GM19351 (cell line): Measurements from ENCODE around the gene GPR31.

Source experiments
- ATAC-seq: cut with Tn5 transposase; IDR thresholded peaks from one replicate; pipeline ENCODE4 v1.9.1; 2021; ENCODE audit warnings: mild to moderate bottlenecking, moderate library complexity; ENCODE audit not compliant: unreplicated experiment

GPR31 gene

DNA sequence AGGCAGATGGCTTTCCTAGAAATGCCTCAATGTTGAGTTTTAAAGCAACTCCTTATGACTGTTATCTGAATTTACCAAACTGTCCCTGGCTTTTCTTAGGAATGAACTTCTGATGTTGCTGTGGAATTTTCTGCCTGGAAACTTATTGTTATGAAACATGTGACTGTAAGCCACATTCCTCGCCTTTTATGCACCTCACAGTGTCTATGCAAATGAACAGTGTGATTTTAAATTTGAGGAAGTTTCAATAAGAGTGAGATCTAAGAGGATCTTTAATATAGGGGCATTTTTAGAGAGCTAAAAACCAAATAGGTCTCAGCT lies 37.2 kb downstream of the GPR31 start:
- no peak for ATAC-seq

DNA sequence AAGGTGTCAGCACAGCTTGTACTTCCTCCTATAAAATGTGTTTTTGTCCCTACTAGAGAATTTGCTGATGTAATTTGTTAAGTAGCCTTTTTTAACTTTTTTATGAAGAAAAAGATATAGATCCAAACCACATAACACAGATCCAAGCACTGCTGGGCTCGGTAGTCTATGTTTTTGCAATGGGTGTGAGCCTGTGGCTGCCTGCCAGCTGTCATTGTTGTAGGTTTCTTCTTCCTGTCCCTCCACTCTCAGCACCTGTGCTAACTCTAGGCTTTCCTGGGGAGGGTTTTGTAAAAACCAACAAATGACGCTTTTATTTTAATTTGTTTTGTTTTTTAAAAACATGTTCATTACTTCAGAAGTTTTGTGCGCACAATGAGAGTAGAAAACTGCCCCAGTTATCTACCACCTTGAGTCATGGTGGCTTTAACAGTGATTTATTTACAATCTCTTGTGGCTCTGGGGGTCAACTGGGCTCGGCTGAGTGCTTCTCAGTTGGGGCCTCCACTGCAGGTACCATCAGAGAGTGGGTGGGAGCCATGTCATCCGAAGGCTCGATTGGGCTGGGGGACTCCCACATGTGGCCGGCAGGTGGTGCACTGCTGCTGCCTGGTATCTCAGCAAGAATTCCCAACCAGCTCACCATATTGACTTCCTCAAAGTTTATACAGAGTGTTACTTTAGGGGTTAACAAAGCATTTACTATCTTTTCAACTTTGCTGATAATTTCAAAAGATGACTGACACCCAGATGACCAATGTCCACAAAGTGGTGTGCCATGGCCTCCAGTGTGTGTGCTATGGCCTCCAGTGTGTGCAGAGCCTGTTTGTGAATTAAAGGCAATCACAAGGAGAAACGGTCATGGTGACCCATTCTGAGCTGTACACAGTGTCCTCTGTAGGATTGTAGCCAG lies 37.9 kb downstream of the GPR31 start:
- peak; percentile 22 for ATAC-seq

DNA sequence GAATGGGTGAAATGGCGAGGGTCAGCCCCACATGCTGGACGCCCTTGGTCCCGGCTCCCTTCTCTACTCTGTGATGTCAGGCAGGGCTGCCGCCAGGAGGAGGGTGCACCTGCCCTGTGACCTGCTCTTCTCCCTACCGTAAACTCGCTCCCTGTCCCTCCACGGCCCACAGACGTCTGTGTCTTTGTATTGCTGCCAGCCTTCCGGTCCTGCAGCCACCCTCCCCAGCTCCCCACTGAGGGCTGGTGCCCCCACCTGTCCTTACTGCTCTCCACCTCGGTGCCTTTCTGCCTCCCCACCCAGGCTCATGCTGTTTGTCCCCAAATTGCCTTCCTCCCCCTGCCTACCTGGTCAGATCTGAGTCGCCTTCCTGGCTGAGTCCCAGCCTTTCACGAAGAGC lies 38.9 kb downstream of the GPR31 start:
- no peak for ATAC-seq

DNA sequence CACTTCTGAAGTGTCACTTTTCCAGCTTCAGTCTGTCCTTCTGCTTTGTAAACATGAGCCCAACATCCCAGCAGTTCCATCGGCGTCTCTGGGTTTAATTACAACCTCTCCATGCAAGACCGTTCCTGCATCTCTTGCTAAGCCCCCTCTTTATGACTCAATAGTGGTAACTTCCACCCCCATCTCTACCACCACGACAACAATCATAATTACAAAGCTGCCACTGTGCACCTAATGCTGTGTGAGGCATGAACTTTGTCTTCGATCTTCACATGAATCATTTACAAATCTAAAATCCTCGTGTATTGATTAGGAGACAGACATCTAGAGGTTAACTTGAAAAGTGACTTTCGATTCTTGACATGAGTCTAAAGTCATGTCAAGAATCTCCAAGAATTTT lies 39.8 kb downstream of the GPR31 start:
- no peak for ATAC-seq

DNA sequence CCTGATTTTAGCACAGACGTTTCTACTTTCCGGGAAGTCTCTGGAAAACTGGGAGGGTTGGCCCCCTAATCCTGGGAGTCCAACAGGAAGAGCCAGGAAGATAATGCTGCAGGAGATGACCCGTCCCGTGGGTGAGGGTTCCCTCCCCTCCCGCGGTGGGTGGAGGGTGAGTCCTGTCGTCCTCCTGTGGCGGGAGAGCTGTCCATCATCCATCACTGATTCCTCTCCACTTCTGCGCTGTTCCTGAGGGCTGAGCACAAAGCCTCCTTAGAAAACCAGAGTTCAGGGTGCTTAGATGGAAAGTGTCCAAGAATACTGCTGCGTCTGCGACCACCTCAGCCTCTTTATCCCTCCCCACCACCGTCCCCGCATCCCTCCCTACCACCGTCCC lies 40.9 kb downstream of the GPR31 start:
- ATAC-seq, result no peak

DNA sequence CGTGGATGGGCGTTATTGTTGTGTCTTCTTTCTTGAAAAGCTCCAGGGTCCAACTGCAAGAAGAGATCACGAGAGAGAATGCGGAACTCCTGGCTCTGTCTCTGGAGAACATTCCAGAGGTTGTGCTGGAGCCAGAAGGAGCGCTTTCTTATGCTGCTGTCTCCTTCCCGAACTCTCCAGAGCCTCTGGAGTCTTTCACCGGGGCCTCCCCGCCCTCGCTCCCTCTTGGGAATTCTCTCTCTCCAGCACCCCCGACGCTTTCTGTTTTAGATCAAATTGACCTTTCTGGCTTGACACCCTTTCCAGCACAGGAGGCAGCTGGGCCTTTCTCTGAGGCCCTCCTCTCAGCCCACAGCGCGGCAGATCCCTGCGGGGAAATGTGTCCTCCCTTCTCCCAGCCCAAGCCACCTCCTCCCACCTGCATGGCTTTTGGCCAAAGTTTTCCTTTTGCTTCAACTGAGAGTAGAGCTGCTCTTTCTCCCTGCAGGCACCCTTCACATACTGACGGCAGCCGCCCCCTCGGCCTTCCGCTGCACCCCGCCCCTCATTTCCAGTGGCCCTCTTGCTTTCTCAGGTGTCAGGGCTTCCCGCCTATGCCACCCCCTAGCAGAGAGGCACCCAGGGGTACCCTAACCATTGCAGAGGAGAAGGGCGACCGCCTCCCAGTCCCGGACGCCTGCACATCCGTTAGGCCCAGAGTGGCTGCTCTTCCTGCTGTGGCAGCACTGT lies 41.5 kb downstream of the GPR31 start:
- no peak for ATAC-seq

DNA sequence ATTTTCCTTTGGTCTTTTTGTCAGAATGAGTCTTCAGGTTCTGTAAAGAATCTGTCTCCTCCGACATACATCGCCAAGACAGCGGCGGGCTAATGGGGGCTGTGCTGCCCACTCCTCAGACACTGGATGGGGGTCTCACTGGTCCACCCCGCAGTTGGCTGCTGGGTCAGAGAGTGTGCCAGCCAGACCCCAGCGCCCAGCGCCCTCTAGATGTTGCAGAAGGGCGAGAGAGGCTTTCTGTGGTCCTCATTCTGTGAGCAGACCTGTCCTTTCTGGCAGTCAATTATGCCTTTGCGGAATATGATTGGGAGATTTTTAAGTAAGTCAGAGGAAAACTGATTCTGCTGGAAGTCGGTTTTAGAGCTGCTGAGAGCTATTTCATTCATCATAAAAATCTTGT lies 42.7 kb downstream of the GPR31 start:
- ATAC-seq, result no peak

DNA sequence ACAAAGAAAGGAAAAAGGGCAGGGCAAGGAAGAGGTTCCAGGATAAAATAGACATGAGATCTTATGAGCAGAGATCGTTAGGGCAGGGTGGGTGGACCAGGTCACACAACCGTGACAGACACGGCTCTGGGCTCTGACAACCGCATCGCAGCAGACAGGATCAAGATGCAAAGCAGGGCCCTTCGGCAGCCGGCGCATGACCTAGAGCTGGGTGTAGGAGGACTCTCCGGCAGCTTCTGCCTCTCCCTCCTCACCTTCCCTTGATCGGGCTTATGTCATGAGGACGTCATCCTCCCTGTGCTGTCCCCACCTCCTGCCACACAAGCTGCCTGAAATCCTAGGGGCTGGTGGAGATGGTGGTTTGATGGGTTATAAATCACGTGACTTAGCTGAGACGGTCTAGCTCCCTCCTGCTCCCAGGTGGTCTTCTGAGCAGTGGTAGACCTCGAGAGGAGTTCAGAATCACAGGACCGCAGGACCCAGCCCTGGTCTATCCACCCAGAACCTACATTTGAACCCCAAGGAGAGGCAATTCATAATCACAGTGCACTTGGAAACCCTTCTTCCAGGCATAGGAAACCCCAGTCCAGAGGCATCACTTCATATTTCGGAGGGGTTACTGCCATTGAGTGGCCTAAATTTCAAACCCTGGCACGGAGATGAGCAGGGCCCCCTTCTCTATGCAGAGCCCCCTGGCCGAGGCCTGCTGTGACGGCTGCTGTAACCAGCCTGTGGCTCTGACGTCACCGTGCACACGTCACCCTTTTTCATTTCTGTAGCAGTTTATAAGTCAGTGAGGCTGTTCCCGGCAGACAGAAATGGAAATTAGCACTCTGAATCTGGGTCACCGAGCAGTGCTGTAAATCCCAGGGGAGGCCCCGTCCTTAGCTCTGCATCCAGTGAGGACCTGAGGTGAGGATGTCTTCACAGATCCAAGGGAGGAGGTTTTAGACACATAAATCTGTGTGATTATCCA lies 43.6 kb downstream of the GPR31 start:
- ATAC-seq, result peak; percentile 89

DNA sequence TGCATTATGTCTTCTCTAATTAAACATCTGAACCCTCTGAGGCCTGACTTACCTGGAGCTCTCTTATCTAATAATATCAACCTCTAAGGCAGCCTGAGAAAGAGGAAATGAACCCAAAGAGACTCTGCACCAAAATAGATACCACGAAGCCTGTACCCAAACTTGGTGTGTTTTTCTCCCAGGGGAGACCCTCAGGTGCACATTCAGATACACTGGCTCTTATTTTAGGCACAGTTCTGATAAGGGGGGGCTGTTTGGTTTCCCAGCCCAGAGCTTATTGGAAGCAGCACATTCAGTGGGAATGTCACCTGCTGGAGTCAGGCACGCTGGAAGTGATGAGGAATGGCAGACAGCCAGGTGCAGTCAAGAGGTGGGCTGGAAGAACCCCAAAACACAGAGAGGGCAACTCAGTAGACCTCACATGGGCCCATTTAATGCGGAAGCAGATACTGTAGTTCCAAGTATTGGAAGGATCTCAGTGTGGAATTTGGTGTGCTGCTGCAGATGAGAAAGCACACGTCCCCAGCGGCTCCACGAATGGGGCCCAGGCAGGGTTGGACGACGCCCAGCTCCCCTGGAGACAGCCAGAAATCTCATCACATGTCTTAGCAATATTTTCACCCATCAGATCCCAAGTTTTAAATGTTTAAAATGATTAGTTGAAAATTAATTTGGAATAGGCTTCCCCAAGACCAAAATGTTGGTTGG lies 44.6 kb downstream of the GPR31 start:
- ATAC-seq, result peak; percentile 55

DNA sequence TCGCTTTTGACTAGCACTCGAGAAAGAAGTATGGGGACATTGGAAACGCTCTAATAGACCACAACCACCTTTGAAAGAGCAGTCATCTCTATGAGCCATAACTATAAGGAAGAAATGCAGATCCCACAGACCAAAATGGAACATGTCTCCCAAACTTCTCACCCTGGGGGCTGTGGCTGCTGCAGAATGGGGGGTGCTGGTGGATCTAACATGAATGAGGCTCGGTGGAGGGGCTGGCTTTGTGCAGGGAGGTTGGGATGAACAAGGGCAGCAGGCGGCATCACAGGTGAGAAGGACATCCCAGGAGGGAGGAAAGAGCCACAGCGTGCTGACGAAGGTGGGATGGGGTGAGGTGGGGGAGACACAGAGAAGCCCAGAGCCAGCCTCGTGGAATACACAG lies 45.4 kb downstream of the GPR31 start:
- ATAC-seq, result no peak

DNA sequence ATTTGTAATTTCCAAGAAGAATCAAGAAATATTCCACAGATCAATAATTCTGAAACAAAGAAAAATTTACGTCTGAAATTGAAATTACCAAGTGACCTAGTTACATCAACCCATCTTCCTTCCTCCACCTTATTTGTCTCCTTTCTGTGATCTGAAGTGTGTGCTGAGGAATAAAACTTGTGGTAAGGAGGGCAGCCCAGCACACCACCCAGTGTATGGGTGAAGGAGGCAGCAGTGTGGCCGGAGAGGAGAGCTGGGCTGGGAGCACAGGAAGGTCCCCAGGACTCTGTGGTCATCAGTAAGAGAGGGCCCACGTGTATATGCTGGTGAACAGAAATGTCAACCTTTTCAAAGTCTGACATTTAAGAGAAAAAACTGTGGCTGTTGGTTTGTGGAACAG lies 46.2 kb downstream of the GPR31 start:
- ATAC-seq, result no peak

DNA sequence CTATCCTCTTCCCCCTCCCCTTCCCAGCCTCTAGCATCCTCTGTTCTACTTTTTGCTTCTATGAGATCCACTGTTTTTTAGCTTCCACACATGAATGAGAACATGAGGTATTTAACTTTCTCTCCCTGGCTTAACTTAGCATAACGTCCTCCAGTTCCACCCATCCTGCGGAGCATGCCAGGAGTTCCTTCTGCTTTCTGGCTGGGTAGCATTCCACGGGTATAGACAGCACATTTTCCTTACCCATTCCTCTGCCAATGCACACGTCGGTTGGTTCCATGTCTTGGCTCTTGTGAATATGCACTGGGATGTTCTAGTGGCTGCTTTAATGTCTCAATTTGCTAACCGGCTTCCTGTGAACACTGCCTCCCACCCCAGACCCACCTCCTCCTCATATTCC lies 48.1 kb downstream of the GPR31 start:
- no peak for ATAC-seq

DNA sequence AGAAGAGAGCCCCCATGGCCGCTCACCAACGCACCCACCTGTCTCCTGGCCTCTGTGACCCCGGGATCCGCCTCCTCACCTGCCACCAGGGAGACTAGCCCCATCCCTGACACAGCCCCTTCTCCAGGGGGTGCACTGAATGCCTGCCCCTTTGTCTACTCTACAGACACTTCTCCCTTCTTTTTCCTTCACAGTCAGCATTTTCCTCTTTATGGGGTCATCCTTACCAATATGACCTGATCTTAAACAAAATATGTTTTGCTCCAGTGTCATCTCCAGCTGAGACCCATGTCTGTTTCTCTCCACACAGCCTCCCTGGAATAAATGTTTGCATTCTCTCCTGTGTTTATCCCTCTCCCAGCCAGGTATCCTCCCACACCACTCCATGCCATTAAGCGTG lies 49.5 kb downstream of the GPR31 start:
- no peak for ATAC-seq

DNA sequence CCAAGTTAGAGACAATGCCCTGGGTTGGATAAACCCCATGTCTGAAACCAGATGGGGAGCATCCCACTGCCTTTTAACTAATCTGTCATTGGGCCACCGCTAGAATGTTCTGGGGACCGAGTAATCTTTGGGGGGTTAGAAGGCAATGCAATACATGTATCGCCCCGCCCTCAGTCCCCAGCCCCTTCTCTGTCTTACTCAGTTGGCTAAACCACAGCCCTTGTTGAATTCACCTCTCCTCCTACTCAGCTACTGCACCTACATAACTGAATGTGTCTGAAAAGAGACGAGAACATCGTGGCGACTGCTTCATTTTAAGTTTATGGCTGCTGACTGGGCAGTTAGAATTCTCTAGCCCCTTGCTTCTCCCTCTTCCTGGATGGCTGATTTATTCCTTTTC lies 50.0 kb downstream of the GPR31 start:
- no peak for ATAC-seq

DNA sequence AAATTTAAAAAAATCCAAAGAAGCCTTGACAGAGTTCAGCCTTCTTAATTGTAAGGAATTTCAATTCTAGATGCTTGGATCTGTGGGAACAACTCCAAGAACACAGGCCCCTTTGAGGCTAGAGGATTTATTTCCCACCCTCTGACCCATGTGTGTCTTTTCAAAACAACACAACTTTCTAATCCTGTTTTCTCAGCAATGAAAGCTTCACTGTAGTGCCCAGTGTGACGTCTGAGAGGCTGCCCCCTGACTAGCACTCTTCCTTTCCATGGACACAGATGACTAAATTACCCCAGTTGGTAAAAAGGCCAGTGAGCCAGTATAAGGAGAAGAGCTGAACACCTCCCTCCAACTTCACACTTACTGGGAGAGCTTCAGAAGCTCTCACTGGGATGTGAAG lies 51.4 kb downstream of the GPR31 start:
- no peak for ATAC-seq
